ENCODE data around the gene ADAMTS17. TPM values are rescaled to one million over a fixed set of nuclear protein-coding genes. Genes with fewer than 3 reads are reported as not detected.
A peak's percentile ranks its signal among the peaks of the same experiment; 100 is the strongest.

The ADAMTS17 gene
- total RNA-seq, 1 experiment from 2014 or later: 1.6 TPM

- Histone ChIP-seq H3K4me1 (ENCODE audit: control insufficient read depth, insufficient read depth, low read length) (no peaks in the 10 kb centered on the region), H3K27ac (ENCODE audit: low read length) (no peak overlapping the region), H3K27me3 (ENCODE audit: control insufficient read depth, insufficient read depth, low read length) (no peaks in the 10 kb centered on the region), H3K9me3 (ENCODE audit: control insufficient read depth, insufficient read depth, low read depth, low read length) (no peaks in the 10 kb centered on the region), H3K4me3 (ENCODE audit: low read depth in 2 of 2, low read length in 2 of 2) (no peak overlapping the region), H3K36me3 (ENCODE audit: control insufficient read depth, insufficient read depth, low read length) (no peaks in the 10 kb centered on the region)
- ATAC-seq: no peak
- DNase-seq (ENCODE audit: low read depth, low spot score): no peak
- in situ Hi-C loops (cut with HindIII; ENCODE audit: low pct_unique_long_range_greater_than_20kb, low sequenced_read_pairs) (no loop called here), intact Hi-C loops (cut with micrococcal nuclease; ENCODE audit: unreplicated experiment) (no loop called here)
- ChIA-PET POLR2A (no interaction called here), CTCF (no interaction called here)
- no TSS peak for BruUV-seq (replicated peaks)
- TF ChIP-seq POLR2AphosphoS5 (IDR thresholded peaks at IDR 0.05; ENCODE audit: low read depth, low read length) (no peak), REST (IDR thresholded peaks at IDR 0.05; ENCODE audit: insufficient read depth in 1 of 2, low read depth in 2 of 2, low read length in 1 of 2) (no peak), CTCF (IDR thresholded peaks at IDR 0.05) (no peak), SIN3A (IDR thresholded peaks at IDR 0.05; ENCODE audit: borderline replicate concordance, insufficient read depth, low read depth, low read length) (no peak), TCF7L2 (IDR thresholded peaks at IDR 0.05; ENCODE audit: low read depth, low read length) (no peak)
Measured at GRCh38 chr15:99987119-99987506, 354.7 kb downstream of the ADAMTS17 start.

GRCh38 chr15:99986297-99987118 is 355.3 kb downstream of the ADAMTS17 start:
- ChIA-PET POLR2A (no interaction called here), CTCF (no interaction called here)
- H3K27ac ChIP-seq (ENCODE audit: low read length): peak overlapping the region; percentile 34; the same call in 1 of the 2 replicates
- no TSS peak for BruUV-seq (replicated peaks)
- H3K9me3 ChIP-seq (ENCODE audit: control insufficient read depth, insufficient read depth, low read depth, low read length): no peaks in the 10 kb centered on the region
- in situ Hi-C loops (cut with HindIII; ENCODE audit: low pct_unique_long_range_greater_than_20kb, low sequenced_read_pairs) (no loop called here), intact Hi-C loops (cut with micrococcal nuclease; ENCODE audit: unreplicated experiment) (no loop called here)
- TF ChIP-seq TCF7L2 (IDR thresholded peaks at IDR 0.05; ENCODE audit: low read depth, low read length) (no peak), POLR2AphosphoS5 (IDR thresholded peaks at IDR 0.05; ENCODE audit: low read depth, low read length) (no peak), CTCF (IDR thresholded peaks at IDR 0.05) (no peak), REST (IDR thresholded peaks at IDR 0.05; ENCODE audit: insufficient read depth in 1 of 2, low read depth in 2 of 2, low read length in 1 of 2) (no peak), SIN3A (IDR thresholded peaks at IDR 0.05; ENCODE audit: borderline replicate concordance, insufficient read depth, low read depth, low read length) (no peak)
- ATAC-seq: no peak
- H3K27me3 ChIP-seq (ENCODE audit: control insufficient read depth, insufficient read depth, low read length): no peaks in the 10 kb centered on the region
- H3K4me3 ChIP-seq (ENCODE audit: low read depth in 2 of 2, low read length in 2 of 2): no peak overlapping the region
- no peaks in the 10 kb centered on the region for H3K36me3 ChIP-seq (ENCODE audit: control insufficient read depth, insufficient read depth, low read length)
- H3K4me1 ChIP-seq (ENCODE audit: control insufficient read depth, insufficient read depth, low read length): no peaks in the 10 kb centered on the region
- DNase-seq (ENCODE audit: low read depth, low spot score): no peak
